ENCODE results near the gene COL24A1. TPM values are rescaled to one million over a fixed set of nuclear protein-coding genes. Genes with fewer than 3 reads are reported as not detected.
"Not testable (repeated sequence)": the region's sequence is repeated elsewhere in the genome, so short reads cannot be mapped to it uniquely, and the experiment has no call there.

The COL24A1 gene
- total RNA-seq, 1 experiment from 2014 or later = not detected

DNA sequence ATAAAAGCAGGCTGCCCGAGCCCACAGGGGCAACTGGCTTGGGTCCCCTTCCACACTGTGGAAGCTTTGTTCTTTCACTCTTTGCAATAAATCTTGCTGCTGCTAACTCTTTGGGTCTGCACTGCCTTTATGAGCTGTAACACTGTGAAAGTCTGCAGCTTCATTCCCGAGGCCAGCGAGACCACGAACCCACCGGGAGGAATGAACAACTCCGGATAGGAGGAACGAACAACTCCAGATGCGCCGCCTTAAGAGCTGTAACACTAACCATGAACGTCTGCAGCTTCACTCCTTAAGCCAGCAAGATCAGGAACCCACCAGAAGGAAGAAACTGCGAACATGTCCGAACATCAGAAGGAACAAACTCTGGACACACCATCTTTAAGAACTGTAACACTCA lies 45.0 kb downstream of the COL24A1 start:
- H3K27me3 ChIP-seq, DNase-seq, H3K9me3 ChIP-seq, H3K4me3 ChIP-seq, H3K36me3 ChIP-seq: not testable (repeated sequence)

DNA sequence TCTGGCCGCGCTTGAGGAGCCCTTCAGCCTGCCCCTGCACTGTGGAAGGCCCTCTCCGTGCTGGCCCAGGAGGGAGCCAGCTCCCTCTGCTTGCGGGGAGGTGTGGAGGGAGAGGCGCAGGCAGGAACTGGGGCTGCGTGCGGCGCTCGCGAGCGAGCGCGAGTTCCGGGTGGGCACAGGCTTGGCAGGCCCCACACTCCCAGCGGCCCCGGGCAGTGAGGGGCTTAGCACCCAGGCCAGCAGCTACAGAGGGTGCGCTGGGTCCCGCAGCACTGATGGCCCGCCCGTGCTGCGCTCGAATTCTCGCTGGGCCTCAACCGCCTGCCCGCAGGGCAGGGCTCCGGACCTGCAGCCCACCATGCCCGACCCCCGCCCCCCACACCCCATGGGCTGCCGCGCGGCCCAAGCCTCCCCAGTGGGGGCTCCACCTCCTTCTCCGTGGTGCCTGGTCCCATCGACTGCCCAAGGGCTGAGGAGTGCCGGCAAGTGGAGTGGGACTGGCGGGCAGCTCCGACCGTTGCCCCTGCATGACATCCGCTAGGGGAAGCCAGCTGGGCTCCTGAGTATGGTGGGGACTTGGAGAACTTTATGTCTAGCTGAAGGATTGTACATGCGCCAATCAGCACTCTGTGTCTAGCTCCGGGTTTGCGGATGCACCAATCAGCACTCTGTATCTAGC lies 46.0 kb downstream of the COL24A1 start:
- Histone ChIP-seq H3K9me3 (no peaks in the 10 kb centered on the region), H3K36me3 (no peaks in the 10 kb centered on the region), H3K27me3 (no peaks in the 10 kb centered on the region), H3K4me3 (no peak overlapping the region)
- DNase-seq = no peak

- H3K36me3 ChIP-seq = no peaks in the 10 kb centered on the region
- no peaks in the 10 kb centered on the region for H3K27me3 ChIP-seq
- no peak for DNase-seq
- H3K9me3 ChIP-seq = no peaks in the 10 kb centered on the region
- H3K4me3 ChIP-seq = no peak overlapping the region
These were observed 51.1 kb downstream of the COL24A1 start for GRCh38 chr1:86105533-86105866.

DNA sequence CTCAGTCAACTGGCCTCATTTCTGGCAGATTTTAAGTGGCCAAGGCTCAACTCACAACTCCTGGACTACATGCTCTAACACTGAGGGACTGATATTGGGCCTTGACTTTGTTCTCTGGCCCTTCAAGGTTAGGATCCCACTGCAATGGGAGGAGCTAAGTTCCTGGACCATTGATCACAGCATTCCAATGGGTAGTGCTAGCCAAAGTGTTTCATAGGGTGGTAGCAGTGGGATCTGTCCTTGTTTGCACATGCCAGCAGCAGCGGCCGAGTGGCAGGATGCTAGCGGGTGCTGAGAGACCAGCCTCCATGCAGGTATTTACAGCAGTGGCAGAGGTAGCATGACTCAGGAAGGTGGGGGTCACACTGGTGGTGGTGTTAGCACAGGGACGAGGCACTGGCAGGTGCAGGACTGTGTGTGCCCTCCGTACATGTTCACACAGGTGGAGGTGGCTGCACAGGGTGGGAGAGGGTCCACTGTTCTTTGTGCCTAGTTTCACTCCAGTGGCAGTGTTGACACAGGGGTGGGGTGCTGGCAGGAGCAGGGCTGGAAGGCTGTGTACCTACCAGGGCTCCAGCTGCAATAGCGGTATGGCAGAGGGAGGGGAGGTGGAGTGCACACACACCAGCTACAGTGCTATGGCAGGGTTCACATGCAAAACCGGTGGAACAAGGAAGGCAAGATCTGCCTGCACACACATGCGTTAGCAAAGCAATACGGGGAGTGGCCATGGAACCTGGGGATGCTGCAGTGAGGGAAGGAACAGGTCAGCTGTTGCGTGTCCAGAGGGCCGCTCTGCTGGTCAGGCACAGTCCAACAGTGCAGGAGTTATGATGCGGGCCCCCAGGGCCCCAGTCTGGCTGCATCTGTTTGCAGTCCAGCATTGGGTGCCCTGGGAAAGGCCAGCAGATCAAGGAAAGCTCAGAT lies 51.7 kb downstream of the COL24A1 start:
- no peak for DNase-seq
- H3K4me3 ChIP-seq = no peak overlapping the region
- H3K36me3 ChIP-seq = no peaks in the 10 kb centered on the region
- no peaks in the 10 kb centered on the region for H3K27me3 ChIP-seq
- no peaks in the 10 kb centered on the region for H3K9me3 ChIP-seq

DNA sequence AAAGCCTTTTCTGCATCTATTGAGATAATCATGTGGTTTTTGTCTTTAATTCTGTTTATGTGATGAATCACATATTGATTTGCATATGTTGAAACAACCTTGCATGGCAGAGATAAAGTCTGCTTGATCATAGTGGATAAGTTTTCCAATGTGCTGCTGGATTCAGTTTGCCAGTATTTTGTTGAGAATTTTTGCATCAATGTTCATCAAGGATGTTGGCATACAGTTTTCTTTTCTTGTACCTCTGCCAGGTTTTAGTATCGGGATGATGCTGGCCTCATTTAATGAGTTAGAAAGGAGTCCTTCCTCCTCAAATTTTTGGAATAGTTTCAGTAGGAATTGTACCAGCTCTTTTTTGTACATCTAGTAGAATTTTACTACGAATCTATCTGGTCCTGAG lies 55.0 kb downstream of the COL24A1 start:
- Histone ChIP-seq H3K27me3 (no peaks in the 10 kb centered on the region), H3K36me3 (no peaks in the 10 kb centered on the region), H3K4me3 (no peak overlapping the region), H3K9me3 (no peaks in the 10 kb centered on the region; the same call in 1 of the 2 replicates)
- no peak for DNase-seq

DNA sequence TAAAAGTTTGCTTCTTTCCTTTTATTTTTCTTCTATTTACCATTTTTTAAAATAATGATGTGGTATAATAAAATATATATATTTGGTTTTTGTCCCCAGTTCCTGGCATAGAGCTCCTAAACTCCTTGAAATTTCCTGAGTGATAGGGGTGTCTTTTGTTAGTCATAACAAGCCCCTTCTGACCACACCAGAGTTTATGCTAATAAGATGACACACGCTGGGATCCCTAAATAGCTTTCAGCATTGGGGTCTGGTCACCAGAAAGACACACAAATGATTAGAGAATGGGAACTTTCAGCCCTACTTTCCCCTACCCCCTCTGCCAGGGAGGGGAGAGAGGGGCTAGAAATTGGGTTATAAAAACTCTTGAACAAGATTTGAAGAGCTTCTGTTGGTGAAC lies 56.2 kb downstream of the COL24A1 start:
- no peaks in the 10 kb centered on the region for H3K27me3 ChIP-seq
- H3K9me3 ChIP-seq = no peaks in the 10 kb centered on the region; the same call in 1 of the 2 replicates
- H3K36me3 ChIP-seq = no peaks in the 10 kb centered on the region
- no peak overlapping the region for H3K4me3 ChIP-seq
- no peak for DNase-seq

GRCh38 chr1:86089765-86090164 lies 66.8 kb downstream of the COL24A1 start:
- H3K27me3 ChIP-seq = no peaks in the 10 kb centered on the region
- no peaks in the 10 kb centered on the region for H3K36me3 ChIP-seq
- no peak for DNase-seq
- H3K4me3 ChIP-seq = no peak overlapping the region
- no peaks in the 10 kb centered on the region for H3K9me3 ChIP-seq

- no peak overlapping the region for H3K4me3 ChIP-seq
- no peaks in the 10 kb centered on the region for H3K36me3 ChIP-seq
- DNase-seq = no peak
- H3K9me3 ChIP-seq = no peaks in the 10 kb centered on the region
- H3K27me3 ChIP-seq = no peaks in the 10 kb centered on the region
These were observed 70.7 kb downstream of the COL24A1 start for GRCh38 chr1:86085741-86086409.

DNA sequence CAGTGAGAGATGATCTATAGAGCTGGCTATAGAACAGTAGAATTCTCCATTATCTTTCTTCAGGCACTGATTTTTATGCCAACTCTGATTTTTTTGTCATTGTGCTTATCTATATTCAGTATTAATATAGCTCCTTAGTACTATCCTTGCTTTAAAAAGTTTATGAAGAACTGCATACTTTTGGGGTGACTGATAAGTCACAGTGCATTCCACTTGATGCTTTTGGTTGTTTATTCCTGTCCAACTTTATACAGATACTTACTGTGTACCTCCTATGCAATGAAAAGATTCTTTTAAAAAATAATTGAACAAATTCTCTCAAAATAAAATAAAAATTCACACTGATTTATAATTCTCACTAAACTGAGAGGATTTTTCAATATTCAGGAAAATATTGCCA lies 71.6 kb downstream of the COL24A1 start:
- Histone ChIP-seq H3K36me3 (no peaks in the 10 kb centered on the region), H3K9me3 (no peaks in the 10 kb centered on the region), H3K27me3 (no peaks in the 10 kb centered on the region), H3K4me3 (no peak overlapping the region)
- no peak for DNase-seq

DNA sequence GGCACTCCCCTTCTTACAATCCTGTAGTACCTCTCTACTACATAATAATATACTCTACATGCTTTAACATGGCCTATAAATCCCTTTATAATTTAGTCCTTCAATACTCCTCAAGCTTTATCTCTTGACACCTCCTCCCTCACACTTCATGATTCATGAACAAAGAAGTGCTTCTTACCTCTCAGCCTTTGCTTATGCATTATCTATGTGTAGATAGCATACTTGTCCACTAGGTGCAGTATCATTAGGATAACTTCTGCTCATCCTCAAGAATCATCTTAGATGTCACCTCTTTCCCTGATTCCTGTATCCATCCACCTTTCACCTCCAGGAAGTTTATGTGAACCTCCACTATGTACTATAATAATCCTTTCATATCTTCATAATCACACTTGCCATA lies 74.4 kb downstream of the COL24A1 start:
- H3K9me3 ChIP-seq = no peaks in the 10 kb centered on the region
- H3K27me3 ChIP-seq = no peaks in the 10 kb centered on the region
- no peak for DNase-seq
- no peaks in the 10 kb centered on the region for H3K36me3 ChIP-seq
- no peak overlapping the region for H3K4me3 ChIP-seq

GRCh38 chr1:86072474-86072873 lies 84.1 kb downstream of the COL24A1 start:
- H3K9me3 ChIP-seq, H3K4me3 ChIP-seq, H3K27me3 ChIP-seq, H3K36me3 ChIP-seq, DNase-seq: not testable (repeated sequence)

DNA sequence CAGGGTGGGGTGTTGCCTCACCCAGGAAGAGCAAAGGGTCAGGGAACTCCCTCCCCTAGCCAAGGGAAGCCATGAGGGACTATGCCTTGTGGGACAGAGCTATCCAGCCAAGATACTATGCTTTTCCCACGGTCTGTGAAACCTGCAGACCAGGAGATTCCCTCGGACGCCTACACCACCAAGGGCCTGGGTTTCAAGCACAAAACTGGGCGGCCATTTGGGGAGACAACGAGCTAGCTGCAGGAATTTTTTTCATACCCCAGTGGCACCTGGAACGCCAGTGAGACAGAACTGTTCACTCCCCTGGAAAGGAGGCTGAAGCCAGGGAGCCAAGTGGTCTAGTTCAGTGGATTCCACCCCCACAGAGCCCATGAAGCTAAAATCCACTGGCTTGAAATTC lies 84.7 kb downstream of the COL24A1 start:
- H3K27me3 ChIP-seq, H3K36me3 ChIP-seq, DNase-seq, H3K9me3 ChIP-seq, H3K4me3 ChIP-seq: not testable (repeated sequence)

- no peaks in the 10 kb centered on the region for H3K36me3 ChIP-seq
- H3K4me3 ChIP-seq = no peak overlapping the region
- no peak for DNase-seq
- H3K9me3 ChIP-seq = no peaks in the 10 kb centered on the region
- H3K27me3 ChIP-seq = no peaks in the 10 kb centered on the region
These were observed 86.8 kb downstream of the COL24A1 start for GRCh38 chr1:86069757-86070145.

GRCh38 chr1:86068841-86069756 lies 87.5 kb downstream of the COL24A1 start:
- no peaks in the 10 kb centered on the region for H3K9me3 ChIP-seq
- no peaks in the 10 kb centered on the region for H3K36me3 ChIP-seq
- peak; percentile 71 for DNase-seq
- H3K27me3 ChIP-seq = no peaks in the 10 kb centered on the region
- no peak overlapping the region for H3K4me3 ChIP-seq

DNA sequence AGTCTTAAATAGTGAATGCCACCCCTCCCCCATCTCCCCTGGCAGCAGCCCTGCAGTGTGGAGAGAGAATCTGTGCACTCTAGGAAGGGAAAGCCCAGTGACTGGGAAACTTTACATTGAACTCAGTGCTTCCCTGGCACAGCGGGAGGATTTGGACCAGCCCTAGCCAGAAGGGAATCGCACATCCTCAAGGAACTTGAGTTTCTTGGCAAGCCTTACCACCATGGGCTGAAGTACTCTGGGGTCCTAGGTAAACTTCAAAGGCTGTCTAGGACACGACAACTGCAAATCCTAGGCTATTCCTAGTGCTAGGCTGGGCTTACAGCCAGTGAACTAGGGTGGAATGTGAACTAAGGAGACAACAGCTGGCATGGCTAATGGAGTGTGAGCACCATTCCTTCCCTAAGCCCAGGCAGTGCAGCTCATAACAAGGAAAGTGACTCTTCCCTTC lies 88.3 kb downstream of the COL24A1 start:
- Histone ChIP-seq H3K4me3 (no peak overlapping the region), H3K36me3 (no peaks in the 10 kb centered on the region), H3K27me3 (no peaks in the 10 kb centered on the region), H3K9me3 (no peaks in the 10 kb centered on the region)
- DNase-seq = peak; percentile 80

DNA sequence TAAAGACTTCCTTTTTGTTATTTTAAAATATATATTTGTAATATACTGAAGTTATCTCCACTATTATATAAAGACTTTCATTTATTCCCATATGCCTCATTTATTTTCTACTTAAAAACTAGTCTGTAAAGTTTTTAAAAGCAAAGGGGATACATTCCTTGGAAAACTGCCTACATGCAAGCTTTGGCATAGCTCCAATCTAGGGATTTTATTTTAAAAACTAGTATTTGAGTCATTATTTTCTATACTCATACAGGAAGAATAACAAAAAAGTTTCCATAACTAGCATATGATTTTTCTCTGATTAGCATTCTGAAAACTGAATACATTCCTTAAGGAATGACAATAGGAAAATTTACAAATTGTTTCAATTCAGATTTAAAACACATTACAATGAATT lies 88.9 kb downstream of the COL24A1 start:
- no peak overlapping the region for H3K4me3 ChIP-seq
- H3K27me3 ChIP-seq = no peaks in the 10 kb centered on the region
- H3K36me3 ChIP-seq = no peaks in the 10 kb centered on the region
- no peaks in the 10 kb centered on the region for H3K9me3 ChIP-seq
- no peak for DNase-seq
